Ishikawa (cell line): ENCODE results near the gene BRCA2.

ENCODE experiments used
- EP300 ChIP-seq: IDR thresholded peaks from 2 replicates; pipeline ENCODE4 v1.6.1; 2012; ENCODE audit warnings: borderline replicate concordance
- MAX ChIP-seq: IDR thresholded peaks from 2 replicates; pipeline ENCODE4 v1.6.1; 2012
- RAD21 ChIP-seq: IDR thresholded peaks from 2 replicates; pipeline ENCODE4 v1.6.1; 2012; ENCODE audit warnings: low read depth
- REST ChIP-seq: IDR thresholded peaks from 2 replicates; pipeline ENCODE4 v1.6.1; 2012; ENCODE audit warnings: low read depth, mild to moderate bottlenecking
- YY1 ChIP-seq: IDR thresholded peaks from 2 replicates; pipeline ENCODE4 v1.6.1; 2012; ENCODE audit warnings: low read depth

GRCh38 chr13:32413284-32413683 lies 98.0 kb downstream of the BRCA2 start:
- TF ChIP-seq REST (no peak), YY1 (no peak), RAD21 (no peak), MAX (no peak), EP300 (no peak)
